KMS-11 (cell line): ENCODE data around the gene HOTAIR.

Experiments
- H2AFZ ChIP-seq: fragments of 200-600 bp; sonication (generic); 2 replicates; pipeline ENCODE4 v1.6.1; 2016; ENCODE audit warnings: antibody characterized with exemption, mixed run types, low read depth
- H3K27ac ChIP-seq: fragments of 200-600 bp; sonication (generic); 2 replicates; pipeline ENCODE4 v1.6.1; 2016; ENCODE audit warnings: mild to moderate bottlenecking, mixed run types
- H3K27me3 ChIP-seq: fragments of 200-600 bp; sonication (generic); 2 replicates; pipeline ENCODE4 v1.6.1; 2017; ENCODE audit warnings: mild to moderate bottlenecking, low read depth, mixed run types, moderate library complexity; ENCODE audit not compliant: insufficient read depth
- H3K36me3 ChIP-seq: fragments of 200-600 bp; sonication (generic); 2 replicates; pipeline ENCODE4 v1.6.1; 2017; ENCODE audit warnings: mild to moderate bottlenecking, mixed run types; ENCODE audit not compliant: insufficient read depth
- H3K4me1 ChIP-seq: fragments of 200-600 bp; sonication (generic); 2 replicates; pipeline ENCODE4 v1.6.1; 2016; ENCODE audit warnings: mild to moderate bottlenecking, low read depth, mixed run types; ENCODE audit not compliant: poor library complexity, severe bottlenecking
- H3K4me2 ChIP-seq: fragments of 200-600 bp; sonication (generic); 2 replicates; pipeline ENCODE4 v1.7.0; 2016; ENCODE audit warnings: mild to moderate bottlenecking, mixed run types
- H3K4me3 ChIP-seq: fragments of 200-600 bp; sonication (generic); IDR thresholded peaks from 2 replicates; pipeline ENCODE4 v1.6.1; 2017; ENCODE audit warnings: low read depth, low read length, mixed read lengths; ENCODE audit not compliant: insufficient read depth
- H3K79me2 ChIP-seq: fragments of 200-600 bp; sonication (generic); 2 replicates; pipeline ENCODE4 v1.6.1; 2016; ENCODE audit warnings: low read depth, mixed run types; ENCODE audit not compliant: insufficient read depth
- H3K9ac ChIP-seq: fragments of 200-600 bp; sonication (generic); 2 replicates; pipeline ENCODE4 v1.6.1; 2016; ENCODE audit warnings: mild to moderate bottlenecking, mixed run types
- H4K20me1 ChIP-seq: fragments of 200-600 bp; sonication (generic); 2 replicates; pipeline ENCODE4 v1.6.1; 2016; ENCODE audit warnings: mild to moderate bottlenecking, mixed run types; ENCODE audit not compliant: insufficient read depth
- CTCF ChIP-seq: fragments of 200-600 bp; sonication (generic); conservative IDR thresholded peaks from 2 replicates; pipeline ENCODE4 v1.6.1; 2017; ENCODE audit warnings: low read depth, mild to moderate bottlenecking, antibody characterized with exemption, low read length, moderate library complexity, mixed read lengths

Gene HOTAIR

GRCh38 chr12:53975064-53975471 lies 314 bp upstream of the HOTAIR start:
- H3K36me3 ChIP-seq, result no peaks in the 10 kb centered on the region
- TF ChIP-seq CTCF, result no peak
- H3K4me1 ChIP-seq, result peaks cover 13% of the 10 kb centered on the region
- no peaks in the 10 kb centered on the region for H4K20me1 ChIP-seq
- peak overlapping the region; percentile 19; the same call in 1 of the 2 replicates for H2AFZ ChIP-seq
- H3K27ac ChIP-seq, result no peak overlapping the region
- H3K4me3 ChIP-seq, result no peak overlapping the region
- no peak overlapping the region for H3K9ac ChIP-seq
- H3K4me2 ChIP-seq, result peak overlapping the region; percentile 7; the same call in 1 of the 2 replicates
- H3K27me3 ChIP-seq, result peaks cover 98% of the 10 kb centered on the region
- no peaks in the 10 kb centered on the region for H3K79me2 ChIP-seq

DNA sequence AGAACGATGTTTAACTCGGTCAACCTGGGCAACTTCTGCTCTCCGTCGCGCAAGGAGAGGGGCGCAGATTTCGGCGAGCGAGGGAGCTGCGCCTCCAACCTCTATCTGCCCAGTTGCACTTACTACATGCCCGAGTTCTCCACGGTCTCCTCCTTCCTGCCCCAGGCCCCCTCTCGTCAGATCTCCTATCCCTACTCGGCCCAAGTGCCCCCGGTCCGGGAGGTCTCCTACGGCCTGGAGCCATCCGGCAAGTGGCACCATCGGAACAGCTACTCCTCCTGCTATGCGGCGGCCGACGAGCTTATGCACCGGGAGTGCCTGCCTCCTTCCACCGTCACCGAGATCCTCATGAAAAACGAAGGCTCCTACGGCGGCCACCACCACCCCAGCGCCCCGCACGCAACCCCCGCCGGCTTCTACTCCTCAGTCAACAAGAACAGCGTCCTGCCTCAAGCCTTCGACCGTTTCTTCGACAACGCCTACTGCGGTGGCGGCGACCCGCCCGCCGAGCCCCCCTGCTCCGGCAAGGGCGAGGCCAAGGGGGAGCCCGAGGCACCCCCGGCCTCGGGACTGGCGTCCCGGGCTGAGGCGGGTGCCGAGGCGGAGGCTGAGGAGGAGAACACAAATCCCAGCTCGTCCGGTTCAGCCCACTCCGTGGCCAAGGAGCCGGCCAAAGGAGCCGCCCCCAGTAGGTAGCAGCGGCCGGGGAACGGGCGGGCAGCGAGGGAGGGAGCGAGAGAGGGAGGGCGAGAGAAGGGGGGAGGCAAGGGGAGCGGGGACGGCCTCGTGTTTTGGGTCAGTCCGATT lies 1.3 kb downstream of the HOTAIR start:
- Histone ChIP-seq H3K4me1 (peaks cover 13% of the 10 kb centered on the region), H3K36me3 (no peaks in the 10 kb centered on the region)

DNA sequence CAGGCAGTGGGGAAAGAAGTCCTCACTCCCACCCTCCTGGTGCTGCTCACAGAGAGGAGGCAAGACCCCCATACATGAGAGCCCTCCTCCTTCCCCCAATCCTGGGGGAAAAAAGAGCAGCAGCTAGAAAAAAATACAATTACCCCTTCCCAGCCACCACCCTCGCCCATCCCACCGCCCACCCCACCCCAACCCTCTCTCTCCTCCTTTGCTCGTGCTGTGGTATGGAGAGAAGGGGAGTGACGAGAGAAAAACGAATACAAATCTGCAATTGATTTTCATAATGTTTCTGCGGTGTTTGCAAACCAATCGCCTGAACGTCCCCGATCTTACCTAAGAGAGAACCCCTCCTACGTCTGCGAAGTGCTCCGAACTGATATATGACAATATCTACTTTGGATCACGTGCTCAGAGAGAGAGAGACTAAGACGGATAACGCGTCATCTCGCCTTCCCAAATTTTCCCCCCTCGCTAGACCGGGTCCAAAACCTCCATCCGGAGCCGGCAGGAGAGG lies 2.0 kb downstream of the HOTAIR start, which contains the start of gene HOXC11:
Gene HOXC11 (plus strand): TSS at position 405 of the 514 bp plus-strand sequence. CDS start 116 bp downstream, outside the sequence.
- no peak within 1 kb of the TSS for H3K4me3 ChIP-seq
- no peaks in the 10 kb centered on the region for H3K36me3 ChIP-seq
- H3K27ac ChIP-seq, result no peak within 1 kb of the TSS
- no peaks in the 10 kb centered on the region for H4K20me1 ChIP-seq
- H2AFZ ChIP-seq, result no peak within 1 kb of the TSS
- H3K4me1 ChIP-seq, result peaks cover 9% of the 10 kb centered on the region
- no peak within 1 kb of the TSS for H3K4me2 ChIP-seq
- H3K27me3 ChIP-seq, result peaks cover 100% of the 10 kb centered on the region
- no peak for TF ChIP-seq CTCF
- no peaks in the 10 kb centered on the region for H3K79me2 ChIP-seq
- H3K9ac ChIP-seq, result no peak within 1 kb of the TSS

More for the DNA sequence above, 1.3 kb downstream of the HOTAIR start:
- Histone ChIP-seq H3K9ac (no peak overlapping the region), H3K27ac (no peak overlapping the region), H3K4me2 (no peak overlapping the region), H3K4me3 (no peak overlapping the region), H3K27me3 (peaks cover 98% of the 10 kb centered on the region), H3K79me2 (no peaks in the 10 kb centered on the region), H4K20me1 (no peaks in the 10 kb centered on the region), H2AFZ (no peak overlapping the region)
- no peak for TF ChIP-seq CTCF

DNA sequence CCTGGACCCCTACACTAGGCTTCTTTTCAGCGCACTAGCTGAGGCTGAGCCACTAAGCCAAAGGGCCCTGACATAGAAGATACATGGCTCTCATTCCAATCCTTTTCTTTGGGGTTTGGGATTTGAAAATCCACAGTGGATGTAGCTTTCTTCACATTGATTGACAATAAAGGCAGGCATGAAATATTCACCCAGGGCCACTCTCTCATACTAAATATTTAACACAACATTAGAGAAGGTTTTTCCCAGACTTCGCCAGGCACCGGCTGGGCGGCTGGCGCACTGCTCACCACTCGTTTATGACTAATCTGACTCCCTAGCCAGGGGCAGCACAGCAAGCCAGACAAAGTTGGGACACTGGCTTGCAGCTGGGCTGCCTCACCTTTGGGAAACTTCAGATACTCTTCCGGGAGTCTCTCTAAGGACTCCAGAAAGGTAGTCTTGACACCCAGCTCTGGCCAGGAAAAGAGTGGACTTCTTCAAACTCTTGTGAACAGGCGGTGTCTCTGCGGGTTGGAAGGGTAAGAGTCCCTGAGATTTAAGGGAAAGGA lies 2.5 kb downstream of the HOTAIR start:
- H3K27me3 ChIP-seq, result peaks cover 100% of the 10 kb centered on the region
- peaks cover 4% of the 10 kb centered on the region for H3K4me1 ChIP-seq
- H3K27ac ChIP-seq, result no peak overlapping the region

More for the DNA sequence above, 2.5 kb downstream of the HOTAIR start:
- H3K4me2 ChIP-seq, result no peak overlapping the region
- H3K36me3 ChIP-seq, result no peaks in the 10 kb centered on the region
- no peaks in the 10 kb centered on the region for H3K79me2 ChIP-seq
- no peak overlapping the region for H2AFZ ChIP-seq
- TF ChIP-seq CTCF, result no peak
- no peak overlapping the region for H3K9ac ChIP-seq
- no peaks in the 10 kb centered on the region for H4K20me1 ChIP-seq
- H3K4me3 ChIP-seq, result no peak overlapping the region
